Uterus (tissue), 2 donors: ENCODE results near the gene PHLDB3.

Source experiments
- CTCF ChIP-seq, 4 experiments: fragments of 200-600 bp in 2 of 4; fragments of 450-650 bp in 2 of 4; sonication (generic) in 2 of 4; IDR thresholded peaks; one replicate each; pipeline ENCODE4 v1.5.1; 2016 to 2019; ENCODE audit warnings: antibody characterized with exemption in 4 of 4, mild to moderate bottlenecking in 2 of 4, moderate library complexity in 1 of 4
- POLR2A ChIP-seq, 2 donors: fragments of 450-650 bp; IDR thresholded peaks; one replicate each; pipeline ENCODE4 v1.6.1; 2016; ENCODE audit warnings: antibody characterized with exemption in 2 of 2, mild to moderate bottlenecking in 1 of 2, moderate library complexity in 1 of 2

- TF ChIP-seq CTCF (IDR thresholded peaks at IDR 0.05) (no peak), POLR2A (IDR thresholded peaks at IDR 0.05) (no peak)
Observed at GRCh38 chr19:43502419-43502976, 2.0 kb downstream of the PHLDB3 start.
